CD4-positive, alpha-beta T cell (primary cell): ENCODE measurements around the gene ZNF692. TPM values are rescaled to one million over a fixed set of nuclear protein-coding genes. Genes with fewer than 3 reads are reported as not detected.

Experiments used
- ATAC-seq: fragments of 200-7000 bp; cut with Tn5 transposase; one replicate; pipeline ENCODE4 v1.10.0; 2022; ENCODE audit warnings: mild to moderate bottlenecking; ENCODE audit not compliant: poor library complexity
- CTCF ChIA-PET: fragments of 350-600 bp; sonication (Branson Sonifier 250); formaldehyde crosslinking; loops from one replicate; lab custom pipeline; 2021; ENCODE audit warnings: antibody characterized with exemption, inconsistent platforms; lab: Charles Lee
- POLR2A ChIA-PET: fragments of 350-600 bp; sonication (Branson Sonifier 250); formaldehyde crosslinking; loops from one replicate; lab custom pipeline; 2021; ENCODE audit warnings: antibody characterized with exemption, inconsistent platforms; lab: Charles Lee
- DNase-seq, 14 experiments: peaks; one replicate each; pipeline ENCODE4 v3.0.0-alpha.2; 2013 to 2020; ENCODE audit warnings: mixed read lengths in 2 of 14
- H3K27ac ChIP-seq, 2 donors: one replicate each; pipeline versions ENCODE4 v1.5.1 to v1.7.0; 2013; ENCODE audit warnings: low read length in 2 of 2, low read depth in 1 of 2, mild to moderate bottlenecking in 1 of 2
- H3K27me3 ChIP-seq, 2 experiments: 1 replicate in 1 of 2; 2 replicates in 1 of 2; pipeline versions ENCODE4 v1.6.1 to v1.7.0; 2013; ENCODE audit warnings: low read length in 2 of 2, control low read depth in 1 of 2, mild to moderate bottlenecking in 1 of 2, moderate library complexity in 1 of 2; ENCODE audit not compliant: insufficient read depth in 2 of 2, control insufficient read depth in 1 of 2
- H3K36me3 ChIP-seq: one replicate; pipeline ENCODE4 v1.6.1; 2013; ENCODE audit warnings: low read length, control low read depth; ENCODE audit not compliant: insufficient read depth
- H3K4me1 ChIP-seq: one replicate; pipeline ENCODE4 v1.6.1; 2013; ENCODE audit warnings: low read length, control low read depth; ENCODE audit not compliant: insufficient read depth
- H3K4me3 ChIP-seq: one replicate; pipeline ENCODE4 v1.5.1; 2013; ENCODE audit warnings: mild to moderate bottlenecking, low read length, moderate library complexity
- H3K9me3 ChIP-seq, 2 experiments: 1 replicate in 1 of 2; 2 replicates in 1 of 2; pipeline versions ENCODE4 v1.6.1 to v1.7.0; 2013; ENCODE audit warnings: low read length in 2 of 2, mild to moderate bottlenecking in 2 of 2, control low read depth in 1 of 2, moderate library complexity in 1 of 2; ENCODE audit not compliant: control insufficient read depth in 1 of 2, insufficient read depth in 1 of 2
- H3K27ac Mint-ChIP-seq: one replicate; pipeline ENCODE4 v1.8.0; 2020; ENCODE audit warnings: mixed read lengths
- H3K27me3 Mint-ChIP-seq: one replicate; pipeline ENCODE4 v1.8.0; 2021; ENCODE audit warnings: mixed read lengths
- H3K36me3 Mint-ChIP-seq: one replicate; pipeline ENCODE4 v1.8.0; 2021; ENCODE audit warnings: low read depth, mixed read lengths
- H3K4me1 Mint-ChIP-seq: one replicate; pipeline ENCODE4 v1.8.0; 2021; ENCODE audit warnings: low read depth, mixed read lengths
- H3K4me3 Mint-ChIP-seq: one replicate; pipeline ENCODE4 v1.8.0; 2020; ENCODE audit warnings: mild to moderate bottlenecking, mixed read lengths
- H3K9me3 Mint-ChIP-seq: one replicate; pipeline ENCODE4 v1.8.0; 2020; ENCODE audit warnings: mixed read lengths
- intact Hi-C, 2 experiments: fragments of 100-400 bp; cut with DNase I in 1 of 2; cut with micrococcal nuclease in 1 of 2; formaldehyde crosslinking; loops; one replicate each; pipeline versions ENCODE4 v1.15.1 to v1.9.0; 2023 to 2025; cut with DNase I, micrococcal nuclease
- total RNA-seq, 174 experiments: library from RNA in 2 of 174; stranded (reverse) in 2 of 174; gene quantifications; one replicate each; pipeline ENCODE4 v1.2.3 and lab custom pipeline; 2021 to 2026
- TF ChIP-seq, protein P1 (sequence below): fragments of 200-600 bp; IDR thresholded peaks from one replicate; pipeline ENCODE4 v1.8.0; 2022; ENCODE audit warnings: antibody characterized with exemption, mild to moderate bottlenecking

Gene ZNF692
- total RNA-seq, 2 experiments from 2014 or later = 23.3 to 27.3 TPM

DNA sequence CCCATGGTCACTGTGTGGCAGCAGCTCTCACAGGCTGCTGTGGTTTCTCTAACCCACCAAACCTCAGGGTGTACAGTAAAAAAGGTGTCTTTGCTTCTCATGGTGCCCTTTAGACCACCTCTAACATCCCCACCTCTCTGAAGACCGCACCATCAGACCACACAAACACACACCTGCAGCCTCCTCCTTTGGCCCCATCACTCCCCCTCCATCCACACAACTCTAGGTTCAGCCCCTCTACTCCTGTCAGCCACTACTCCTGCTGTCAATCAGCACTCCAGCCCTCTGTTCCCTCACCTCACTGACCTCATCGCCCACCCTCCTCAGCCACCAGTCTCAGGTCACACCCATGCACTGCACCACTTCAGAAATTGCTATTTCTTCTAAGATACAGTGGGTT lies 7.5 kb downstream of the ZNF692 start:
- H3K27me3 ChIP-seq = no peaks in the 10 kb centered on the region
- peaks cover 29% of the 10 kb centered on the region for H3K4me1 ChIP-seq
- intact Hi-C loops = no loop called here
- H3K4me3 ChIP-seq = no peak overlapping the region
- ChIA-PET CTCF (no interaction called here), POLR2A (no interaction called here)
- peaks cover 58% of the 10 kb centered on the region for H3K36me3 ChIP-seq
- H3K27ac Mint-ChIP-seq = no peak overlapping the region
- H3K4me1 Mint-ChIP-seq = peaks cover 13% of the 10 kb centered on the region
- no peak overlapping the region for H3K27ac ChIP-seq
- H3K9me3 Mint-ChIP-seq = no peaks in the 10 kb centered on the region
- DNase-seq (no peak), ATAC-seq (no peak)
- TF ChIP-seq, protein P1, sequence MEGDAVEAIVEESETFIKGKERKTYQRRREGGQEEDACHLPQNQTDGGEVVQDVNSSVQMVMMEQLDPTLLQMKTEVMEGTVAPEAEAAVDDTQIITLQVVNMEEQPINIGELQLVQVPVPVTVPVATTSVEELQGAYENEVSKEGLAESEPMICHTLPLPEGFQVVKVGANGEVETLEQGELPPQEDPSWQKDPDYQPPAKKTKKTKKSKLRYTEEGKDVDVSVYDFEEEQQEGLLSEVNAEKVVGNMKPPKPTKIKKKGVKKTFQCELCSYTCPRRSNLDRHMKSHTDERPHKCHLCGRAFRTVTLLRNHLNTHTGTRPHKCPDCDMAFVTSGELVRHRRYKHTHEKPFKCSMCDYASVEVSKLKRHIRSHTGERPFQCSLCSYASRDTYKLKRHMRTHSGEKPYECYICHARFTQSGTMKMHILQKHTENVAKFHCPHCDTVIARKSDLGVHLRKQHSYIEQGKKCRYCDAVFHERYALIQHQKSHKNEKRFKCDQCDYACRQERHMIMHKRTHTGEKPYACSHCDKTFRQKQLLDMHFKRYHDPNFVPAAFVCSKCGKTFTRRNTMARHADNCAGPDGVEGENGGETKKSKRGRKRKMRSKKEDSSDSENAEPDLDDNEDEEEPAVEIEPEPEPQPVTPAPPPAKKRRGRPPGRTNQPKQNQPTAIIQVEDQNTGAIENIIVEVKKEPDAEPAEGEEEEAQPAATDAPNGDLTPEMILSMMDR = no peak
- peaks cover 42% of the 10 kb centered on the region for H3K36me3 Mint-ChIP-seq
- H3K27me3 Mint-ChIP-seq = no peaks in the 10 kb centered on the region
- no peak overlapping the region for H3K4me3 Mint-ChIP-seq
- no peaks in the 10 kb centered on the region for H3K9me3 ChIP-seq

DNA sequence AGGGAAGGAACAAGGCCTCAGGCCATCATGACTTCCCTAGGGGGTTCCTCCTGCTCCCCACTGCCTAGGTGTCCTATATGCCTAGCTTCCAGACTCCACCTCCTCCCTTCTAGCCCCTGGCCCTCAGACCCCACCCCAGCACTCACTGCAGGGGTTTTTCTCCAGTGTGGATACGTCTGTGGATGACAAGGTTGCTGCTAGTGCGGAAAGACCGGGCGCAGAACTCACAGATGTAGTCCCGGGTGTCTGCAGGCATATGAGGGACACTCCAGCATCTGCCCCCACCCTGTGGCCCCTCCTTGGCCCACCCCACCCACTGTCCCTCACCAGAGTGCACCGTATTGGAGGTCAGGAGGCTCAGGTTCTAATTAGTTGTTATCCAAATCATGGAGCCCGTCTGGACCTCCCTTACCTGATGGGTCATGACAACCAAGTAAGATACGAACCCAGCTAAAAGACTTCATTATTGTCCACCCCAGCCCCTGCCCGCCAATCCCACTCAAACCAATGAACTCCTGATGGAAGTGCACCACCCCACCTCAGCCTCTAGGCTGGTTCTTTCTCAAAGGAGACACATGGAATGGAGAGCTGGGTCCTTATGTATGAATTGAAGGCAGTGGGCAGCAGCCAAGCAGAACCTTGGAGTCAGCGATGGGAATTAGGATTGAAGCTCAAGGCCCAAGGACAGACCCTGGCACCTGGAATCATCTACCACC lies 8.2 kb downstream of the ZNF692 start:
- H3K27ac ChIP-seq = no peak overlapping the region
- H3K36me3 Mint-ChIP-seq = peaks cover 46% of the 10 kb centered on the region
- H3K9me3 Mint-ChIP-seq = no peaks in the 10 kb centered on the region
- ChIA-PET CTCF (no interaction called here), POLR2A (interaction anchor here (1.5 kb wide), 1 partner anchor 8 kb away, joined by 3 read pairs; the partner anchor contains the start of gene ZNF692)
- intact Hi-C loops = no loop called here
- H3K4me3 Mint-ChIP-seq = no peak overlapping the region
- no peak overlapping the region for H3K4me3 ChIP-seq
- H3K27me3 Mint-ChIP-seq = no peaks in the 10 kb centered on the region
- no peaks in the 10 kb centered on the region for H3K27me3 ChIP-seq
- H3K4me1 ChIP-seq = peaks cover 26% of the 10 kb centered on the region
- peaks cover 8% of the 10 kb centered on the region for H3K4me1 Mint-ChIP-seq
- DNase-seq (no peak), ATAC-seq (no peak)
- H3K9me3 ChIP-seq = no peaks in the 10 kb centered on the region
- TF ChIP-seq, protein P1 = no peak
- H3K36me3 ChIP-seq = peaks cover 60% of the 10 kb centered on the region
- H3K27ac Mint-ChIP-seq = no peak overlapping the region

DNA sequence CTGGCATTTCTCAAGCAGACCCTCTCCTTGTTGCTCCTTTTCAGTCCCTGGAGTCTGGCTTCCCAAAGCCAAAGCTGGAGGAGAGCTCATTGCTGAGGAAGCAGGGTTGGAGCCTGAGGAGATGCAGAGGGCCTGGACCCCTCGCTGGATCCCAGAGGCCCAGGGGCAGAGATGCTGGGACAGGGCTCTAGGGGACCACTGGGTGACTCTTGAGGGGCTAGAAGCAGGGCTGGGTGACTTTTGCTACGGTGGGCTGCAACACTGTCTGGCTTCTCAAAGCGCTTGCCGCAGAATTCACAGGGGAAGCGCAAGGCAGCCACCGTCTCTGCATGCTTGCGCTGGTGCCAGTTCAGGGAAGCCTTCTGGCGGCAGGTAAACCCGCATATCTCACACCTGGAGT lies 8.8 kb downstream of the ZNF692 start:
- no peak overlapping the region for H3K27ac ChIP-seq
- no peaks in the 10 kb centered on the region for H3K27me3 Mint-ChIP-seq
- no peak overlapping the region for H3K4me3 ChIP-seq
- no peaks in the 10 kb centered on the region for H3K9me3 Mint-ChIP-seq
- peaks cover 49% of the 10 kb centered on the region for H3K36me3 Mint-ChIP-seq
- no peaks in the 10 kb centered on the region for H3K27me3 ChIP-seq
- H3K9me3 ChIP-seq = no peaks in the 10 kb centered on the region
- no peak overlapping the region for H3K4me3 Mint-ChIP-seq
- H3K27ac Mint-ChIP-seq = no peak overlapping the region
- DNase-seq (no peak), ATAC-seq (no peak)
- intact Hi-C loops = no loop called here
- peaks cover 20% of the 10 kb centered on the region for H3K4me1 ChIP-seq
- TF ChIP-seq, protein P1 = no peak
- H3K36me3 ChIP-seq = peaks cover 61% of the 10 kb centered on the region
- peaks cover 7% of the 10 kb centered on the region for H3K4me1 Mint-ChIP-seq
- ChIA-PET CTCF (interaction anchor here (0.8 kb wide), 1 partner anchor 8 kb away, joined by 3 read pairs; no protein-coding TSS in a partner anchor), POLR2A (interaction anchor here (1.5 kb wide), 1 partner anchor 9 kb away, joined by 3 read pairs; the partner anchor contains the start of gene ZNF692)
